ENCODE measurements around the gene ABCB9. TPM values are rescaled to one million over a fixed set of nuclear protein-coding genes. Genes with fewer than 3 reads are reported as not detected.
A peak's percentile ranks its signal among the peaks of the same experiment; 100 is the strongest.

The ABCB9 gene
- total RNA-seq, 2 donors from 2014 or later, result 8.2 to 50.0 TPM

- H3K36me3 ChIP-seq, result no peaks in the 10 kb centered on the region
- DNase-seq (ENCODE audit: low spot score), result peak; percentile 77
- intact Hi-C loops (cut with DNase I), result loop anchor here (1.0 to 5.0 kb wide), 2 partner anchors 92 to 160 kb away; no protein-coding TSS in a partner anchor
- WGBS, result 77% methylated on average over 12 of the region's 12 CpGs
- H3K27me3 ChIP-seq (replicated peaks; ENCODE audit: insufficient read depth), result no peaks in the 10 kb centered on the region
- H3K27ac ChIP-seq, result no peak overlapping the region
- TF ChIP-seq POLR2A (IDR thresholded peaks at IDR 0.05) (no peak), POLR2AphosphoS5 (IDR thresholded peaks at IDR 0.05) (peak; percentile 40)
- TF ChIP-seq, protein P1, sequence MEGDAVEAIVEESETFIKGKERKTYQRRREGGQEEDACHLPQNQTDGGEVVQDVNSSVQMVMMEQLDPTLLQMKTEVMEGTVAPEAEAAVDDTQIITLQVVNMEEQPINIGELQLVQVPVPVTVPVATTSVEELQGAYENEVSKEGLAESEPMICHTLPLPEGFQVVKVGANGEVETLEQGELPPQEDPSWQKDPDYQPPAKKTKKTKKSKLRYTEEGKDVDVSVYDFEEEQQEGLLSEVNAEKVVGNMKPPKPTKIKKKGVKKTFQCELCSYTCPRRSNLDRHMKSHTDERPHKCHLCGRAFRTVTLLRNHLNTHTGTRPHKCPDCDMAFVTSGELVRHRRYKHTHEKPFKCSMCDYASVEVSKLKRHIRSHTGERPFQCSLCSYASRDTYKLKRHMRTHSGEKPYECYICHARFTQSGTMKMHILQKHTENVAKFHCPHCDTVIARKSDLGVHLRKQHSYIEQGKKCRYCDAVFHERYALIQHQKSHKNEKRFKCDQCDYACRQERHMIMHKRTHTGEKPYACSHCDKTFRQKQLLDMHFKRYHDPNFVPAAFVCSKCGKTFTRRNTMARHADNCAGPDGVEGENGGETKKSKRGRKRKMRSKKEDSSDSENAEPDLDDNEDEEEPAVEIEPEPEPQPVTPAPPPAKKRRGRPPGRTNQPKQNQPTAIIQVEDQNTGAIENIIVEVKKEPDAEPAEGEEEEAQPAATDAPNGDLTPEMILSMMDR (IDR thresholded peaks at IDR 0.05), result peak; percentile 40 to 95 (median 87)
- no peaks in the 10 kb centered on the region for H3K4me1 ChIP-seq (replicated peaks)
- no peak overlapping the region for H3K4me3 ChIP-seq
- H3K9me3 ChIP-seq, result no peaks in the 10 kb centered on the region
Measured at GRCh38 chr12:122951979-122952892, 14.0 kb downstream of the ABCB9 start.

- Histone ChIP-seq H3K27me3 (replicated peaks; ENCODE audit: insufficient read depth) (no peaks in the 10 kb centered on the region), H3K4me3 (no peak overlapping the region), H3K27ac (no peak overlapping the region), H3K4me1 (replicated peaks) (no peaks in the 10 kb centered on the region), H3K9me3 (no peaks in the 10 kb centered on the region), H3K36me3 (no peaks in the 10 kb centered on the region)
- intact Hi-C loops (cut with DNase I), result loop anchor here (5.0 kb wide), 1 partner anchor 159 kb away; no protein-coding TSS in a partner anchor
- no peak for DNase-seq (ENCODE audit: low spot score)
- TF ChIP-seq, protein P1 (IDR thresholded peaks at IDR 0.05), result no peak
- no peak for TF ChIP-seq POLR2AphosphoS5 (IDR thresholded peaks at IDR 0.05)
- TF ChIP-seq POLR2A (IDR thresholded peaks at IDR 0.05), result no peak
- 91% methylated on average over 9 of the region's 9 CpGs for WGBS
Measured at GRCh38 chr12:122951406-122951805, 14.9 kb downstream of the ABCB9 start.

GRCh38 chr12:122949816-122950675 is 16.2 kb downstream of the ABCB9 start:
- DNase-seq (ENCODE audit: low spot score), result no peak
- TF ChIP-seq POLR2AphosphoS5 (IDR thresholded peaks at IDR 0.05) (no peak), POLR2A (IDR thresholded peaks at IDR 0.05) (no peak)
- TF ChIP-seq, protein P1 (IDR thresholded peaks at IDR 0.05), result no peak
- H3K27me3 ChIP-seq (replicated peaks; ENCODE audit: insufficient read depth), result no peaks in the 10 kb centered on the region
- no peaks in the 10 kb centered on the region for H3K9me3 ChIP-seq
- no peak overlapping the region for H3K4me3 ChIP-seq
- 83% methylated on average over 25 of the region's 27 CpGs for WGBS
- no peaks in the 10 kb centered on the region for H3K36me3 ChIP-seq
- H3K4me1 ChIP-seq (replicated peaks), result no peaks in the 10 kb centered on the region
- H3K27ac ChIP-seq, result no peak overlapping the region
- intact Hi-C loops (cut with DNase I), result loop anchor here (5.0 kb wide), 1 partner anchor 158 kb away; no protein-coding TSS in a partner anchor

- 81% methylated on average over 8 of the region's 8 CpGs for WGBS
- no peak overlapping the region for H3K27ac ChIP-seq
Measured at GRCh38 chr12:122949405-122949804, 16.9 kb downstream of the ABCB9 start.

More at GRCh38 chr12:122949405-122949804, 16.9 kb downstream of the ABCB9 start:
- intact Hi-C loops (cut with DNase I), result no loop called here
- no peak for DNase-seq (ENCODE audit: low spot score)
- Histone ChIP-seq H3K36me3 (no peaks in the 10 kb centered on the region), H3K4me3 (no peak overlapping the region), H3K27me3 (replicated peaks; ENCODE audit: insufficient read depth) (no peaks in the 10 kb centered on the region), H3K4me1 (replicated peaks) (no peaks in the 10 kb centered on the region), H3K9me3 (no peaks in the 10 kb centered on the region)
- TF ChIP-seq, protein P1 (IDR thresholded peaks at IDR 0.05), result no peak
- TF ChIP-seq POLR2AphosphoS5 (IDR thresholded peaks at IDR 0.05) (no peak), POLR2A (IDR thresholded peaks at IDR 0.05) (no peak)

Data from prostate gland (tissue), 2 donors.